Thyroid gland (tissue), 4 donors: Measurements from ENCODE around the gene KRTAP19-5.

ENCODE experiments used
- POLR2A ChIP-seq, 2 donors: fragments of 450-650 bp; IDR thresholded peaks; one replicate each; pipeline ENCODE4 v1.6.1; 2017; ENCODE audit warnings: antibody characterized with exemption in 2 of 2, mild to moderate bottlenecking in 2 of 2, moderate library complexity in 1 of 2
- TF ChIP-seq, protein P1 (sequence below), 6 experiments: fragments of 200-600 bp in 3 of 6; fragments of 450-650 bp in 3 of 6; sonication (generic) in 3 of 6; IDR thresholded peaks; one replicate each; pipeline ENCODE4 v1.5.1; 2016 to 2019; ENCODE audit warnings: antibody characterized with exemption in 6 of 6, mild to moderate bottlenecking in 2 of 6, inconsistent platforms in 1 of 6, moderate library complexity in 1 of 6

DNA sequence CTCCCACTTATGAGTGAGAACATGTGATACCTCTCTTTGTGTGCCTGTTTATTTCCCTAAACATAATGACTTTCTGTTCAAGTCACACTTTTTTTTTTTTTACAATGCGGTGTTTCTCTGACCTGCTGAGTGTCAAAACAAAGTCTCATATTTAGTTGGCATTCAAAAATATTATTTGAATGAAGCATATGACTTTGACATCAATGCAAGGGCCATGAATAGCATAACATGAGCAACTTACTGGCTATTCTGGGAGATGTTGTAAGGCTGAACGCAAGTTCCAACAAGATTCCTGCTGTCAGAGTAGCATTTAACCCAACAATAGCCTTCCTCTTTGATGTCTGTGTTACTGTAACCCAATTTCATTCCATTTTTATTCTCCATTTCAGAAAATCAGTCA, 19.8 kb downstream of the KRTAP19-5 start:
- TF ChIP-seq, protein P1, sequence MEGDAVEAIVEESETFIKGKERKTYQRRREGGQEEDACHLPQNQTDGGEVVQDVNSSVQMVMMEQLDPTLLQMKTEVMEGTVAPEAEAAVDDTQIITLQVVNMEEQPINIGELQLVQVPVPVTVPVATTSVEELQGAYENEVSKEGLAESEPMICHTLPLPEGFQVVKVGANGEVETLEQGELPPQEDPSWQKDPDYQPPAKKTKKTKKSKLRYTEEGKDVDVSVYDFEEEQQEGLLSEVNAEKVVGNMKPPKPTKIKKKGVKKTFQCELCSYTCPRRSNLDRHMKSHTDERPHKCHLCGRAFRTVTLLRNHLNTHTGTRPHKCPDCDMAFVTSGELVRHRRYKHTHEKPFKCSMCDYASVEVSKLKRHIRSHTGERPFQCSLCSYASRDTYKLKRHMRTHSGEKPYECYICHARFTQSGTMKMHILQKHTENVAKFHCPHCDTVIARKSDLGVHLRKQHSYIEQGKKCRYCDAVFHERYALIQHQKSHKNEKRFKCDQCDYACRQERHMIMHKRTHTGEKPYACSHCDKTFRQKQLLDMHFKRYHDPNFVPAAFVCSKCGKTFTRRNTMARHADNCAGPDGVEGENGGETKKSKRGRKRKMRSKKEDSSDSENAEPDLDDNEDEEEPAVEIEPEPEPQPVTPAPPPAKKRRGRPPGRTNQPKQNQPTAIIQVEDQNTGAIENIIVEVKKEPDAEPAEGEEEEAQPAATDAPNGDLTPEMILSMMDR (IDR thresholded peaks at IDR 0.05) = no peak
- no peak for TF ChIP-seq POLR2A (IDR thresholded peaks at IDR 0.05)
